Astrocyte (in vitro differentiated cells and primary cell): ENCODE data around the gene SLC25A21. TPM values are rescaled to one million over a fixed set of nuclear protein-coding genes. Genes with fewer than 3 reads are reported as not detected.

Experiments used
- DNase-seq: peaks from one replicate; pipeline ENCODE4 v3.0.0-alpha.2; 2010; ENCODE audit warnings: low read depth
- FAIRE-seq: peaks from 2 replicates; lab custom pipeline; 2011; peaks lifted over from hg19 to GRCh38; lab: Jason Lieb, UNC
- H2AFZ ChIP-seq: 2 replicates; pipeline ENCODE4 v1.6.0; 2012; ENCODE audit warnings: low read depth, low read length, inconsistent platforms
- H3K27ac ChIP-seq: 2 replicates; pipeline ENCODE4 v1.5.1; 2011; ENCODE audit warnings: low read depth, low read length, inconsistent platforms
- H3K27me3 ChIP-seq: 2 replicates; pipeline ENCODE4 v1.6.0; 2011; ENCODE audit warnings: low read length, inconsistent platforms; ENCODE audit not compliant: insufficient read depth
- H3K36me3 ChIP-seq: 2 replicates; pipeline ENCODE4 v1.5.1; 2011; ENCODE audit warnings: low read length, inconsistent platforms; ENCODE audit not compliant: insufficient read depth
- H3K4me1 ChIP-seq: 2 replicates; pipeline ENCODE4 v1.5.1; 2011; ENCODE audit warnings: low read length, inconsistent platforms; ENCODE audit not compliant: insufficient read depth
- H3K4me2 ChIP-seq: 2 replicates; pipeline ENCODE4 v1.6.0; 2012; ENCODE audit warnings: low read length, inconsistent platforms
- H3K4me3 ChIP-seq: 2 replicates; pipeline ENCODE4 v1.5.1; 2011; ENCODE audit warnings: low read depth, mild to moderate bottlenecking, low read length, inconsistent platforms; ENCODE audit not compliant: insufficient read depth
- H3K79me2 ChIP-seq: 2 replicates; pipeline ENCODE4 v1.6.0; 2012; ENCODE audit warnings: mild to moderate bottlenecking, low read length, inconsistent platforms; ENCODE audit not compliant: insufficient read depth
- H3K9ac ChIP-seq: 2 replicates; pipeline ENCODE4 v1.6.0; 2012; ENCODE audit warnings: mild to moderate bottlenecking, low read length, inconsistent platforms
- H3K9me3 ChIP-seq: 2 replicates; pipeline ENCODE4 v1.5.1; 2012; ENCODE audit warnings: low read depth, mild to moderate bottlenecking, low read length, inconsistent platforms; ENCODE audit not compliant: insufficient read depth
- H4K20me1 ChIP-seq: 2 replicates; pipeline ENCODE4 v1.6.0; 2012; ENCODE audit warnings: low read length, inconsistent platforms; ENCODE audit not compliant: insufficient read depth
- H3K27ac Mint-ChIP-seq: one replicate; pipeline ENCODE4 v1.8.0; 2021; ENCODE audit warnings: mild to moderate bottlenecking, mixed read lengths; ENCODE audit not compliant: unreplicated experiment
- H3K27me3 Mint-ChIP-seq: one replicate; pipeline ENCODE4 v1.8.0; 2021; ENCODE audit warnings: low read depth, mixed read lengths; ENCODE audit not compliant: unreplicated experiment
- H3K36me3 Mint-ChIP-seq: one replicate; pipeline ENCODE4 v1.8.0; 2021; ENCODE audit warnings: low read depth, mixed read lengths; ENCODE audit not compliant: unreplicated experiment
- H3K4me1 Mint-ChIP-seq: one replicate; pipeline ENCODE4 v1.8.0; 2021; ENCODE audit warnings: low read depth, mixed read lengths; ENCODE audit not compliant: unreplicated experiment
- H3K4me3 Mint-ChIP-seq: one replicate; pipeline ENCODE4 v1.8.0; 2021; ENCODE audit warnings: mild to moderate bottlenecking, moderate library complexity, mixed read lengths; ENCODE audit not compliant: unreplicated experiment
- H3K9me3 Mint-ChIP-seq: one replicate; pipeline ENCODE4 v1.8.0; 2021; ENCODE audit warnings: mild to moderate bottlenecking, mixed read lengths; ENCODE audit not compliant: unreplicated experiment
- CTCF ChIP-seq: IDR thresholded peaks from 2 replicates; pipeline ENCODE4 v1.5.1; 2011; ENCODE audit warnings: low read depth, mild to moderate bottlenecking, inconsistent platforms, low read length, moderate library complexity; ENCODE audit not compliant: insufficient read depth
- EZH2 ChIP-seq: IDR thresholded peaks from 2 replicates; pipeline ENCODE4 v1.6.1; 2012; ENCODE audit warnings: mild to moderate bottlenecking, low read length, inconsistent platforms; ENCODE audit not compliant: insufficient read depth
- total RNA-seq: library from RNA; stranded (reverse); gene quantifications from 2 replicates; pipeline ENCODE4 v1.2.1, GENCODE V29; 2021

The SLC25A21 gene
- total RNA-seq, 1 donor from 2014 or later, result 1.5 TPM

GRCh38 chr14:37144729-37145363 is 27.6 kb downstream of the SLC25A21 start:
- TF ChIP-seq EZH2 (no peak), CTCF (no peak)
- H3K36me3 ChIP-seq, result no peaks in the 10 kb centered on the region
- no peak overlapping the region for H3K27ac ChIP-seq
- H3K27ac Mint-ChIP-seq, result no peak overlapping the region
- no peak overlapping the region for H3K4me2 ChIP-seq
- peaks cover 25% of the 10 kb centered on the region for H3K4me1 Mint-ChIP-seq
- DNase-seq, result no peak
- H3K4me1 ChIP-seq, result peaks cover 13% of the 10 kb centered on the region
- H3K9me3 ChIP-seq, result no peaks in the 10 kb centered on the region
- H2AFZ ChIP-seq, result no peak overlapping the region
- H3K4me3 Mint-ChIP-seq, result no peak overlapping the region
- H4K20me1 ChIP-seq, result no peaks in the 10 kb centered on the region
- H3K4me3 ChIP-seq, result no peak overlapping the region
- no peaks in the 10 kb centered on the region for H3K27me3 ChIP-seq
- no peaks in the 10 kb centered on the region for H3K27me3 Mint-ChIP-seq
- no peak for FAIRE-seq
- no peaks in the 10 kb centered on the region for H3K9me3 Mint-ChIP-seq
- no peaks in the 10 kb centered on the region for H3K79me2 ChIP-seq
- H3K36me3 Mint-ChIP-seq, result no peaks in the 10 kb centered on the region
- no peak overlapping the region for H3K9ac ChIP-seq

GRCh38 chr14:37143475-37143874 is 28.9 kb downstream of the SLC25A21 start:
- H3K9me3 ChIP-seq, result no peaks in the 10 kb centered on the region
- H3K9me3 Mint-ChIP-seq, result no peaks in the 10 kb centered on the region

More at GRCh38 chr14:37143475-37143874, 28.9 kb downstream of the SLC25A21 start:
- Histone ChIP-seq H3K4me1 (peaks cover 13% of the 10 kb centered on the region), H3K4me2 (peak overlapping the region; percentile 63), H3K27me3 (no peaks in the 10 kb centered on the region), H3K4me3 (no peak overlapping the region), H4K20me1 (no peaks in the 10 kb centered on the region), H2AFZ (no peak overlapping the region), H3K27ac (peak overlapping the region; percentile 34), H3K79me2 (no peaks in the 10 kb centered on the region), H3K36me3 (no peaks in the 10 kb centered on the region), H3K9ac (peak overlapping the region; percentile 51)
- Mint-ChIP-seq H3K4me3 (no peak overlapping the region), H3K36me3 (no peaks in the 10 kb centered on the region), H3K27ac (peak overlapping the region; percentile 86), H3K27me3 (no peaks in the 10 kb centered on the region), H3K4me1 (peaks cover 29% of the 10 kb centered on the region)
- TF ChIP-seq CTCF (no peak), EZH2 (no peak)
- no peak for FAIRE-seq
- DNase-seq, result no peak
